A673 (cell line): ENCODE data around the gene GABRB1. TPM values are rescaled to one million over a fixed set of nuclear protein-coding genes. Genes with fewer than 3 reads are reported as not detected.

Source experiments
- BruUV-seq: library from RNA; stranded (reverse); fragments of 400-500 nt; replicated peaks from 2 replicates; lab custom pipeline; 2021; lab: Mats Ljungman, UMichigan
- CTCF ChIA-PET: fragments of 300-600 bp; sonication (Branson Sonifier 250); formaldehyde crosslinking; loops from one replicate; lab custom pipeline; 2022; ENCODE audit warnings: antibody characterized with exemption; lab: Charles Lee
- POLR2A ChIA-PET: fragments of 300-600 bp; sonication (Branson Sonifier 250); formaldehyde crosslinking; loops from one replicate; lab custom pipeline; 2022; ENCODE audit warnings: antibody characterized with exemption; ENCODE audit not compliant: low non-redundant PET; lab: Charles Lee
- DNase-seq: peaks from one replicate; pipeline ENCODE4 v3.0.0-alpha.2; 2015; ENCODE audit warnings: low spot score
- H3K27ac ChIP-seq: fragments of 200-600 bp; sonication (generic); 2 replicates; pipeline ENCODE4 v1.5.1; 2016; ENCODE audit warnings: mixed run types, low read depth, mild to moderate bottlenecking, mixed read lengths, antibody characterized with exemption, low read length; ENCODE audit not compliant: poor library complexity, severe bottlenecking
- H3K27me3 ChIP-seq: fragments of 200-600 bp; sonication (generic); replicated peaks from 2 replicates; pipeline ENCODE4 v1.6.1; 2017; ENCODE audit warnings: mixed run types, low read depth, mild to moderate bottlenecking, mixed read lengths, antibody characterized with exemption, low read length; ENCODE audit not compliant: insufficient read depth, poor library complexity
- H3K36me3 ChIP-seq: fragments of 200-600 bp; sonication (generic); 2 replicates; pipeline ENCODE4 v1.6.1; 2016; ENCODE audit warnings: mixed run types, mild to moderate bottlenecking, mixed read lengths, antibody characterized with exemption, low read length; ENCODE audit not compliant: insufficient read depth, poor library complexity, severe bottlenecking
- H3K4me1 ChIP-seq: fragments of 200-600 bp; sonication (generic); 2 replicates; pipeline ENCODE4 v1.6.1; 2017; ENCODE audit warnings: mixed run types, mild to moderate bottlenecking, mixed read lengths, antibody characterized with exemption, low read length; ENCODE audit not compliant: insufficient read depth, poor library complexity, severe bottlenecking
- H3K4me3 ChIP-seq: fragments of 200-600 bp; sonication (generic); 2 replicates; pipeline ENCODE4 v1.5.1; 2016; ENCODE audit warnings: low read depth, mixed run types, mild to moderate bottlenecking, mixed read lengths, low read length; ENCODE audit not compliant: poor library complexity, severe bottlenecking
- H3K9me3 ChIP-seq: fragments of 200-600 bp; sonication (generic); 2 replicates; pipeline ENCODE4 v1.6.1; 2016; ENCODE audit warnings: mixed run types, low read depth, mild to moderate bottlenecking, mixed read lengths, antibody characterized with exemption, low read length; ENCODE audit not compliant: poor library complexity, severe bottlenecking
- CTCF ChIP-seq: fragments of 300-800, 200-600 bp; sonication (generic); conservative IDR thresholded peaks from 2 replicates; pipeline ENCODE4 v1.5.1; 2017; ENCODE audit warnings: low read depth, mild to moderate bottlenecking, antibody characterized with exemption, low read length, moderate library complexity, mixed read lengths
- EZH2 ChIP-seq: fragments of 200-600 bp; sonication (generic); IDR thresholded peaks from 2 replicates; pipeline ENCODE4 v1.6.1; 2017; ENCODE audit warnings: borderline replicate concordance, low read depth, mild to moderate bottlenecking, mixed read lengths, antibody characterized with exemption, low read length; ENCODE audit not compliant: poor library complexity, severe bottlenecking
- intact Hi-C: fragments of 100-400 bp; cut with micrococcal nuclease; formaldehyde crosslinking; loops from one replicate; pipeline ENCODE4 v1.10.0; 2022; ENCODE audit not compliant: unreplicated experiment
- total RNA-seq: library from RNA; stranded (reverse); gene quantifications from 2 replicates; pipeline ENCODE4 v1.2.3, GENCODE V29; 2021

The GABRB1 gene
- total RNA-seq, 1 experiment from 2014 or later = 1.0 TPM

GRCh38 chr4:47109379-47109778 is 78.0 kb downstream of the GABRB1 start:
- no TSS peak for BruUV-seq
- no peak overlapping the region for H3K4me3 ChIP-seq
- no peak for TF ChIP-seq EZH2
- TF ChIP-seq CTCF = peak; percentile 30; the same call in 1 of the 2 replicates
- no peaks in the 10 kb centered on the region for H3K4me1 ChIP-seq
- H3K27me3 ChIP-seq = no peaks in the 10 kb centered on the region
- intact Hi-C loops = no loop called here
- no peaks in the 10 kb centered on the region for H3K9me3 ChIP-seq
- no peak for DNase-seq
- no peaks in the 10 kb centered on the region for H3K36me3 ChIP-seq
- ChIA-PET POLR2A (no interaction called here), CTCF (no interaction called here)
- no peak overlapping the region for H3K27ac ChIP-seq

- ChIA-PET POLR2A (no interaction called here), CTCF (no interaction called here)
- BruUV-seq = no TSS peak
- no peaks in the 10 kb centered on the region for H3K4me1 ChIP-seq
- DNase-seq = no peak
- no peaks in the 10 kb centered on the region for H3K36me3 ChIP-seq
- H3K9me3 ChIP-seq = no peaks in the 10 kb centered on the region
- no peak for TF ChIP-seq EZH2
- TF ChIP-seq CTCF = no peak
- intact Hi-C loops = no loop called here
- H3K4me3 ChIP-seq = no peak overlapping the region
- peaks cover 4% of the 10 kb centered on the region for H3K27me3 ChIP-seq
- H3K27ac ChIP-seq = no peak overlapping the region
Observed at GRCh38 chr4:47110546-47111132, 79.3 kb downstream of the GABRB1 start.

GRCh38 chr4:47118192-47118929 is 87.0 kb downstream of the GABRB1 start:
- Histone ChIP-seq H3K4me1 (peaks cover 7% of the 10 kb centered on the region), H3K36me3 (no peaks in the 10 kb centered on the region), H3K4me3 (no peak overlapping the region), H3K9me3 (no peaks in the 10 kb centered on the region), H3K27ac (no peak overlapping the region), H3K27me3 (peaks cover 4% of the 10 kb centered on the region)
- no peak for TF ChIP-seq CTCF
- TF ChIP-seq EZH2 = no peak
- no TSS peak for BruUV-seq
- intact Hi-C loops = no loop called here
- no peak for DNase-seq
- ChIA-PET CTCF (no interaction called here), POLR2A (no interaction called here)
